HG03175 (cell line): ENCODE results near the gene ZNF74.
A peak's percentile ranks its signal among the peaks of the same experiment; 100 is the strongest.
"Not testable (repeated sequence)": the region's sequence is repeated elsewhere in the genome, so short reads cannot be mapped to it uniquely, and the experiment has no call there.

Experiments used
- ATAC-seq: cut with Tn5 transposase; IDR thresholded peaks from one replicate; pipeline ENCODE4 v1.9.1; 2021; ENCODE audit warnings: mild to moderate bottlenecking, moderate library complexity; ENCODE audit not compliant: unreplicated experiment

The ZNF74 gene

GRCh38 chr22:20441631-20442484 lies 47.9 kb downstream of the ZNF74 start:
- no peak for ATAC-seq

- ATAC-seq = no peak
Observed at GRCh38 chr22:20442485-20443284, 48.7 kb downstream of the ZNF74 start.

GRCh38 chr22:20444325-20444724 lies 50.4 kb downstream of the ZNF74 start:
- no peak for ATAC-seq

- no peak for ATAC-seq
Observed at GRCh38 chr22:20446383-20446970, 52.5 kb downstream of the ZNF74 start.

GRCh38 chr22:20448630-20449029 lies 54.7 kb downstream of the ZNF74 start:
- no peak for ATAC-seq

GRCh38 chr22:20449819-20450550 lies 56.0 kb downstream of the ZNF74 start:
- ATAC-seq = no peak

GRCh38 chr22:20450551-20450906 lies 56.6 kb downstream of the ZNF74 start:
- ATAC-seq = no peak

GRCh38 chr22:20451129-20451778 lies 57.3 kb downstream of the ZNF74 start:
- not testable (repeated sequence) for ATAC-seq

GRCh38 chr22:20451920-20452319 lies 58.0 kb downstream of the ZNF74 start:
- ATAC-seq = no peak

- ATAC-seq = no peak
Observed at GRCh38 chr22:20453222-20453621, 59.3 kb downstream of the ZNF74 start.

- no peak for ATAC-seq
Observed at GRCh38 chr22:20455709-20456063, 61.7 kb downstream of the ZNF74 start.

GRCh38 chr22:20456064-20456721 lies 62.2 kb downstream of the ZNF74 start:
- peak; percentile 50 for ATAC-seq

GRCh38 chr22:20456722-20457076 lies 62.7 kb downstream of the ZNF74 start:
- ATAC-seq = no peak

- no peak for ATAC-seq
Observed at GRCh38 chr22:20457506-20458240, 63.7 kb downstream of the ZNF74 start.
